T-cell (primary cell): ENCODE data around the gene EYA4. TPM values are rescaled to one million over a fixed set of nuclear protein-coding genes. Genes with fewer than 3 reads are reported as not detected.

ENCODE experiments used
- ATAC-seq, 4 experiments: fragments of 200-7000 bp in 3 of 4; fragments of 150-1000 bp in 1 of 4; cut with Tn5 transposase; replicated peaks in 1 of 4; 1 replicate in 3 of 4; 2 replicates in 1 of 4; pipeline ENCODE4 v1.10.0; 2021; ENCODE audit warnings: moderate library complexity in 3 of 4, mild to moderate bottlenecking in 2 of 4, moderate number of reproducible peaks in 1 of 4
- CTCF ChIA-PET, 2 donors: fragments of 300-600 bp; sonication (Branson Sonifier 250); formaldehyde crosslinking; loops; one replicate each; lab custom pipeline; 2022; ENCODE audit warnings: antibody characterized with exemption in 2 of 2; lab: Charles Lee
- POLR2A ChIA-PET, 2 donors: fragments of 300-600 bp; sonication (Branson Sonifier 250); formaldehyde crosslinking; loops; one replicate each; lab custom pipeline; 2022; ENCODE audit warnings: antibody characterized with exemption in 2 of 2; lab: Charles Lee
- DNase-seq, 35 experiments: peaks; one replicate each; pipeline versions ENCODE4 v3.0.0 to v3.0.0-alpha.2; 2013 to 2023
- H3K27ac ChIP-seq: one replicate; pipeline ENCODE4 v1.5.1; 2013; ENCODE audit warnings: low read length
- H3K27me3 ChIP-seq, 2 experiments: replicated peaks in 1 of 2; 1 replicate in 1 of 2; 2 replicates in 1 of 2; pipeline versions ENCODE4 v1.6.1 to v1.7.0; 2013; ENCODE audit warnings: low read length in 1 of 2, mixed read lengths in 1 of 2; ENCODE audit not compliant: control insufficient read depth in 2 of 2, insufficient read depth in 2 of 2; ENCODE audit errors: extremely low read depth in 1 of 2
- H3K36me3 ChIP-seq, 2 donors: 1 replicate in 1 of 2; 2 replicates in 1 of 2; pipeline versions ENCODE4 v1.6.1 to v1.7.0; 2013; ENCODE audit warnings: low read length in 1 of 2; ENCODE audit not compliant: control insufficient read depth in 2 of 2, insufficient read depth in 1 of 2; ENCODE audit errors: extremely low read depth in 1 of 2
- H3K4me1 ChIP-seq, 2 experiments: 1 replicate in 1 of 2; 2 replicates in 1 of 2; pipeline versions ENCODE4 v1.6.1 to v1.7.0; 2013; ENCODE audit warnings: low read length in 2 of 2, mixed read lengths in 1 of 2; ENCODE audit not compliant: insufficient read depth in 2 of 2, control insufficient read depth in 1 of 2; ENCODE audit errors: extremely low read depth in 1 of 2
- H3K4me3 ChIP-seq, 2 donors: 1 replicate in 1 of 2; 2 replicates in 1 of 2; pipeline versions ENCODE4 v1.5.1 to v1.7.0; 2013; ENCODE audit warnings: mild to moderate bottlenecking in 2 of 2, low read length in 1 of 2, moderate library complexity in 1 of 2; ENCODE audit not compliant: control insufficient read depth in 1 of 2; ENCODE audit errors: extremely low read depth in 1 of 2
- H3K9me3 ChIP-seq: 2 replicates; pipeline ENCODE4 v1.7.0; 2013
- H3K27ac Mint-ChIP-seq, 2 donors: one replicate each; pipeline ENCODE4 v1.8.0; 2020 to 2021; ENCODE audit warnings: mild to moderate bottlenecking in 2 of 2, mixed read lengths in 2 of 2
- H3K27me3 Mint-ChIP-seq, 2 donors: one replicate each; pipeline ENCODE4 v1.8.0; 2021 to 2022; ENCODE audit warnings: mixed read lengths in 2 of 2
- H3K36me3 Mint-ChIP-seq: one replicate; pipeline ENCODE4 v1.8.0; 2021; ENCODE audit warnings: mixed read lengths
- H3K4me1 Mint-ChIP-seq, 3 donors: one replicate each; pipeline ENCODE4 v1.8.0; 2020 to 2022; ENCODE audit warnings: mixed read lengths in 3 of 3, mild to moderate bottlenecking in 1 of 3
- H3K4me3 Mint-ChIP-seq, 3 donors: one replicate each; pipeline ENCODE4 v1.8.0; 2020 to 2022; ENCODE audit warnings: mild to moderate bottlenecking in 3 of 3, mixed read lengths in 3 of 3, moderate library complexity in 3 of 3
- H3K9me3 Mint-ChIP-seq, 3 donors: one replicate each; pipeline ENCODE4 v1.8.0; 2020 to 2022; ENCODE audit warnings: mixed read lengths in 3 of 3
- WGBS: methylation state at CpG from one replicate; pipeline ENCODE4 v1.1.5; 2013; ENCODE audit warnings: missing lambda C conversion rate; ENCODE audit not compliant: insufficient coverage; 5-methylcytosine and 5-hydroxymethylcytosine counted together
- total RNA-seq, 35 experiments: library from RNA in 6 of 35; stranded (reverse) in 6 of 35; fragments of 120-200 nt in 1 of 35; gene quantifications; one replicate each; pipeline versions ENCODE4 v1.2.1 to v1.2.4 and lab custom pipeline; 2013 to 2026

The EYA4 gene
- total RNA-seq, 5 donors from 2014 or later (not counting 1 experiment from before 2014, with no cell fraction given): 0.22 TPM; not detected in 4

DNA sequence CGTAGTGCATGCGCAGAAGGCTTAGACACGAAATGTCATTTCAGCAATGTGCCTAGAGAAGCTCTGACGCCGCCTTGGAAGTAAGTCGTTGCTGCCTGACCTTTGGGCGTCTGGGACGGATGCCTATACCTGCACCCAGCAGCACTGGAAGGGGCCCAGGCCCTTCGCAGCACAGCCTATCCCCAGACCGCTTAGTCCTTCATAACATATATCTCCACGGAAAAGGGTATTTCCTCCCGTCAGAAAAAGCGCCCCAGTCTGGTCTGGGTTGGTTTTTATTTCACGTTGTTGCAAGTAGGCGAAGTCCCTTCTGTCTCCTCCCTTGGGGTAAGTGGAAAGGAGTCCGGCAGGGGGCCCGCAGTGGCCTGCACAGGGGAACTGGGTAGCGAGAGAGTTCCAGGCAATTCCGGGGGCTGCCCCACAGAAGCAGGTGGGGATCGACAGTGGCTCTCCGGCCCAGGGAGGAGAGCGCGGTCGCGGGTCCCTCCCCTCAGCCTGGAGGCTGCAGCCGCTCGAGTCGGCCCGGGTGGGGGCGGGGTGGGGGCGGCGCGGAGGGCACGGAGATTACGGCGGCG, 559 bp upstream of the EYA4 start:
- Histone ChIP-seq H3K9me3 (no peaks in the 10 kb centered on the region), H3K36me3 (no peaks in the 10 kb centered on the region), H3K27ac (no peak overlapping the region), H3K27me3 (peaks cover 25% of the 10 kb centered on the region in 2 experiments), H3K4me3 (no peak overlapping the region), H3K4me1 (no peaks in the 10 kb centered on the region)
- ChIA-PET POLR2A (no interaction called here), CTCF (no interaction called here)
- Mint-ChIP-seq H3K36me3 (no peaks in the 10 kb centered on the region), H3K4me1 (peaks cover 0 to 16% (median 16%) of the 10 kb centered on the region in 3 donors), H3K9me3 (no peaks in the 10 kb centered on the region), H3K4me3 (peak overlapping the region in 1 of 3 donors; percentile 30), H3K27ac (peak overlapping the region in 1 of 2 donors; percentile 27), H3K27me3 (peaks cover 27 to 48% of the 10 kb centered on the region in 2 donors)
- DNase-seq (no peak), ATAC-seq (no peak)
- 7% methylated on average over 18 of the region's 37 CpGs for WGBS

DNA sequence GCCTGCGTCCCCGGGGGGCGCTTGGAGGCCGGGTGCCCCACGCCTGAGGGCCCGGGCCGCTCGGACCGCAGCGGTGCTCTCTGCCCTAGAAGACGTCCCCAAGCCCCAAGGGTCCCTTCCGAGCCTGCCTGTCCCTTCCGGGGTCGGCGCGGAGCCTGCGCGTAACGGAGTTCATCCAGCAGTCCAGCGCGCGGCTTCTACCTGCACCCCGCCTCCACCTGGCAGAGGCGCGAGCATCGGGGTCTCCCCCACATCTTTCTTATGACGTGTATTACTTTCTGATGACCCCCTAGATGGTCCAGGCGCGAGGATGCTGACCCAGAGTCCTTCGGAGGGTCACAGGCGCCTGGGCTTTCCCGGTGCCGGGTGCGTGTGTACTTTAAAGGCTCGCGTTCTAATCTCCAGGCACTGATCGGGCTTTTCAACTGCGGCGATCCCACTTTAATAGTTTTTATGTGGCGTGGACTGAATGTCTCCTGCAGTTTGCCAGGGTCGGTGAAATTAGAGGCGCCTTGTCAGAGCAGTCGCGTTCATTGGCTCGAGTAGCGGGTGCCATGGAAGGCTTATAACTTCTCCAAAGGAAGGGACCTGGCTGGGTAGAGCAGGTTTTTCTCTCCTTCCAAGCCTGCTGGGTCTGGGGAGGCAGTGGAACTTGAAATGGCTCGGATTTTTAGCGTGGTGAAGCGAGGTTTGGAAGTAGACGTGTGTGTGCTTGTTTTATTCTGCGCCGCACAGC, 912 bp downstream of the EYA4 start:
- Mint-ChIP-seq H3K4me1 (peaks cover 0 to 16% (median 16%) of the 10 kb centered on the region in 3 donors), H3K27me3 (peaks cover 28 to 51% of the 10 kb centered on the region in 2 donors), H3K36me3 (no peaks in the 10 kb centered on the region), H3K4me3 (peak overlapping the region in 2 of 3 donors; percentile 21 to 22), H3K27ac (no peak overlapping the region), H3K9me3 (no peaks in the 10 kb centered on the region)
- H3K4me3 ChIP-seq: no peak overlapping the region
- ChIA-PET POLR2A (no interaction called here), CTCF (no interaction called here)
- no peaks in the 10 kb centered on the region for H3K4me1 ChIP-seq
- H3K27me3 ChIP-seq: peaks cover 25 to 31% of the 10 kb centered on the region in 2 experiments
- H3K9me3 ChIP-seq: no peaks in the 10 kb centered on the region
- no peak overlapping the region for H3K27ac ChIP-seq
- H3K36me3 ChIP-seq: no peaks in the 10 kb centered on the region
- WGBS: 6% methylated on average over 52 of the region's 52 CpGs
- DNase-seq (no peak), ATAC-seq (no peak)

DNA sequence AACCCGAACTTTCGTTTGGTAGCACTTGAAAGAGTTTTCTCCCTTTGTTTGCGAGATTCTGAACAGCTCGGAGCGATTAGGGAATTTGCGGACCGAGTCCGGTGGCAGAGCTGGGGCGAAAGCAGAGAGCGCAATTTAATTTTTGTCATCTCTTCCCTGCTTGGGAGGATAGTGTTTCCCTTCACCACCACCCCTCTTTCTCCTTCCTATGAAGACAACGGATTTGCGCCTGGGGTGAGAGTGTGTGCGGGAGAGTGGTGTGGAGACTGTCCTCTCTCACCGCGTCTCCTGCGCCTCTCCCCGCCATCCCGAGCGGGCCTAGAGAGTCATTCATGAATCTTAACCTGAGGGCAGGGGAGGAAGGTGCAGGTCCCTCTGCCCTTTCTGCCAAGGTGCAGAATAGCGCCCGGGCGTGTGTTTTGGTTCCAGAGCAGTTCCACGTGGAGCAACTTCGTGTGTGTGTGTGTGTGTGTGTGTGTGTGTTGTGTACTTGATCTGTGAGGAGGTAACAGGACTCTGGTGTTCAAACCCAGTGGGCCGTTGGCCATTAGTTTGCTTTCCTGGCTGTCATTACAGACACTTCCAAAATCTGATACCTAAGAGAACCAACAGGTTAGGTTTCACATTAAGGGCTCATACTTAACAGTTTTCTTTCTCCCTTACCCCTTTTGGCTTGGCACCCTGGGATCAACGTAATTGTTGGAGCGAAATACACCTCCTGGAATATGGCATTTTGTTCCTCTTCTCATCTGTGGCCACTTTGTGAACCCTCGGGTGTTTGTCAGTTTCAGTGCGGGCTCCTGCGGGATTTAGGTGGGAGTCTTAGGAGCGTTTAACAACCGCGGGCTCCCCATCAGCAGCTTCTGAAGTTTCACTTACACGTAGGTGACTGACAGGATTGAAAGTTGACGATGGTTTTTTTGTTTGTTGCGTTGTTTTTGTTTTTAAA, 1.8 kb downstream of the EYA4 start:
- no peaks in the 10 kb centered on the region for H3K36me3 Mint-ChIP-seq
- H3K27me3 ChIP-seq: peaks cover 25 to 29% of the 10 kb centered on the region in 2 experiments
- H3K36me3 ChIP-seq: no peaks in the 10 kb centered on the region
- DNase-seq: no peak
- H3K4me3 ChIP-seq: no peak overlapping the region
- ATAC-seq: no peak
- H3K9me3 Mint-ChIP-seq: no peaks in the 10 kb centered on the region
- ChIA-PET POLR2A (no interaction called here), CTCF (no interaction called here)
- 6% methylated on average over 16 of the region's 36 CpGs for WGBS
- H3K27me3 Mint-ChIP-seq: peaks cover 37 to 57% of the 10 kb centered on the region in 2 donors
- H3K4me3 Mint-ChIP-seq: peak overlapping the region in 1 of 3 donors; percentile 21
- H3K9me3 ChIP-seq: no peaks in the 10 kb centered on the region
- no peak overlapping the region for H3K27ac ChIP-seq
- H3K27ac Mint-ChIP-seq: no peak overlapping the region
- H3K4me1 Mint-ChIP-seq: peaks cover 0 to 16% (median 16%) of the 10 kb centered on the region in 3 donors
- no peaks in the 10 kb centered on the region for H3K4me1 ChIP-seq

DNA sequence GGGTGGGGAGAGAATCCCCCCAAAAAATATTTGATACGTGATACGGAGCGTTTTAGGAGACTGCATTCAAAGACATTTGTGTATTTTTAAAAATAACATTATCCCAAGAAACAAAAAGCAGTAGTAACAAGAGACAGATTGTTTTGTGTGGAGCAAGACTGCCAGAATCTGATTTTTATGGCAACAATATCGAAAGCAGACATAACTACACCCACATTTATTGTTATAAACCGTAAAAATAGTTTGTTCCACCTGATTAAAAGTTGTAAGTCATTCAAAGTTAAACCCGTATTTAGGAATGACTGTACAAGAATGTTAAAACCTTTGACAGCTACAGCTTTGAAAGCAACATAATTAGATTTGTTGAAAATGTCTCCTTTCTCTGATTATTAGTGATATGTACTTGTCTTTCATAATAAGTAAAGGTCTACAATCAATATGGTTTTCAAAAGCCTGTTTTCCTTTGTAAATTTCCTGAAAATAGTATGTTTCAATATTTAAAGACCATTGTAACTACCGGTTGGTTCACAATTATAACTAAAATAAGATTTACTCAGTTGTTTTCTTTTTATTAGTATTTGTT, 2.7 kb downstream of the EYA4 start:
- Mint-ChIP-seq H3K27ac (no peak overlapping the region), H3K4me3 (no peak overlapping the region), H3K36me3 (no peaks in the 10 kb centered on the region), H3K9me3 (no peaks in the 10 kb centered on the region), H3K4me1 (peaks cover 0 to 16% (median 16%) of the 10 kb centered on the region in 3 donors), H3K27me3 (peaks cover 38 to 57% of the 10 kb centered on the region in 2 donors)
- Histone ChIP-seq H3K4me3 (no peak overlapping the region), H3K9me3 (no peaks in the 10 kb centered on the region), H3K27me3 (peaks cover 25 to 29% of the 10 kb centered on the region in 2 experiments), H3K4me1 (no peaks in the 10 kb centered on the region), H3K36me3 (no peaks in the 10 kb centered on the region), H3K27ac (no peak overlapping the region)
- WGBS: no CpG with 5 or more reads among the region's 7 CpGs
- DNase-seq (no peak), ATAC-seq (no peak)
- ChIA-PET CTCF (no interaction called here), POLR2A (no interaction called here)

DNA sequence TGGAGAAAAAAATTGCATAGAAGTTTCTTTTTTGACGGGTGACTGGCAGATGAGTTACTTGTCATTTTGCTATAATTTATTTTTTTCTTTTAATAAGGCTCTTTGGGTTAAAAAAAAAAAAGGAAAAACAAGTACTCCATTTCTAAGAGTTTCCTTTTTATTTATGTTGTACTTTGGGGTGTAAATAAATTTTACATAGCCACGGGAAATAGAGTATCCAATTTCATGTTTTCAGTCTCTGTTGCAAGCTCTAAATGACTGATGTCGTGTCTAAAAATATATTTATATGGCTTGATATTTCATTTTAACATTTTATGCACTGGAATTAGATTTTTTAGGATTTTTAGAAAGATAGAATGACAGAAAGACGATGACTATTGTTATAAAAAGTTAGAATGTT, 3.4 kb downstream of the EYA4 start:
- no CpG with 5 or more reads among the region's 4 CpGs for WGBS
- Histone ChIP-seq H3K4me1 (no peaks in the 10 kb centered on the region), H3K9me3 (no peaks in the 10 kb centered on the region), H3K4me3 (no peak overlapping the region), H3K36me3 (no peaks in the 10 kb centered on the region), H3K27ac (no peak overlapping the region), H3K27me3 (peaks cover 25 to 31% of the 10 kb centered on the region in 2 experiments)
- H3K27me3 Mint-ChIP-seq: peaks cover 39 to 58% of the 10 kb centered on the region in 2 donors
- POLR2A ChIA-PET: no interaction called here
- H3K4me1 Mint-ChIP-seq: peaks cover 0 to 16% (median 16%) of the 10 kb centered on the region in 3 donors
- H3K36me3 Mint-ChIP-seq: no peaks in the 10 kb centered on the region
- CTCF ChIA-PET: no interaction called here
- ATAC-seq (no peak), DNase-seq (no peak)
- no peak overlapping the region for H3K27ac Mint-ChIP-seq
- H3K4me3 Mint-ChIP-seq: no peak overlapping the region
- H3K9me3 Mint-ChIP-seq: peaks cover 0 to 2% (median under 1%) of the 10 kb centered on the region in 3 donors

DNA sequence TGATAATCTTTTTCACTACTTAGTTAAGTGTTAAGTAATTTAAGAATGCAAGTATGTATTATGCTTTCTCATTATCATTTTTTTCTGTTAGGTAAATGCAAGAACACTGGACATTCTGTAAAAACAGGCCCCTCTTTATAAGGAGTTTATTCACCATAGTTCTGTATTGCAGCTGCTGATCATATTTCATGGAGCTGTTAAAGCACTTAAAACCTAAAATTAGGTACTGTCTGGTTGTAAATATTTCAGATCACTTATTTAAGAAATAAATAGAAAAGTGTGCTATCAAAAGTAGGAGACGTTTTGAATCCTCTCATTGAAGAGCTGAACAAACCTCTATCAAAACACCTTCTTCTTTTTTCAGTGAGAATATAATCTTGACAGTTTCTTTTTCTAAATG, 3.9 kb downstream of the EYA4 start:
- no peak overlapping the region for H3K27ac Mint-ChIP-seq
- Histone ChIP-seq H3K9me3 (no peaks in the 10 kb centered on the region), H3K36me3 (no peaks in the 10 kb centered on the region), H3K27ac (no peak overlapping the region), H3K4me3 (no peak overlapping the region), H3K4me1 (no peaks in the 10 kb centered on the region), H3K27me3 (peaks cover 25 to 29% of the 10 kb centered on the region in 2 experiments)
- ChIA-PET CTCF (no interaction called here), POLR2A (no interaction called here)
- H3K4me1 Mint-ChIP-seq: peaks cover 0 to 16% (median 16%) of the 10 kb centered on the region in 3 donors
- H3K4me3 Mint-ChIP-seq: no peak overlapping the region
- no peak for DNase-seq
- H3K27me3 Mint-ChIP-seq: peaks cover 41 to 58% of the 10 kb centered on the region in 2 donors
- no peak for ATAC-seq
- H3K9me3 Mint-ChIP-seq: peaks cover 0 to 4% (median 3%) of the 10 kb centered on the region in 3 donors
- H3K36me3 Mint-ChIP-seq: no peaks in the 10 kb centered on the region
- WGBS: no CpG with 5 or more reads among the region's 1 CpG
